Measurements from ENCODE around the gene UBAP1L.

The UBAP1L gene

GRCh38 chr15:65069779-65070546, 45.0 kb downstream of the UBAP1L start:
- Histone ChIP-seq H3K9me2 (replicated peaks; ENCODE audit: low read depth, low read length) (no peaks in the 10 kb centered on the region), H3K9ac (ENCODE audit: low read depth, low read length, poor library complexity, severe bottlenecking) (no peak overlapping the region)

GRCh38 chr15:65069179-65069578, 45.8 kb downstream of the UBAP1L start:
- Histone ChIP-seq H3F3A (ENCODE audit: low read depth) (no peaks in the 10 kb centered on the region), H3K79me2 (ENCODE audit: insufficient read depth, low read length) (no peaks in the 10 kb centered on the region), H3K4me3 (ENCODE audit: low read length, poor library complexity, severe bottlenecking) (no peak overlapping the region), H2AFZ (ENCODE audit: low read length) (no peak overlapping the region), H3K9me3 (ENCODE audit: insufficient read depth, low read depth, low read length) (no peaks in the 10 kb centered on the region), H3K4me1 (ENCODE audit: insufficient read depth, low read length, poor library complexity, severe bottlenecking) (peaks cover 21% of the 10 kb centered on the region), H3K27me3 (ENCODE audit: insufficient read depth, low read length, poor library complexity, severe bottlenecking) (no peaks in the 10 kb centered on the region), H4K20me1 (ENCODE audit: insufficient read depth, low read length, poor library complexity, severe bottlenecking) (no peaks in the 10 kb centered on the region), H3K4me2 (ENCODE audit: low read depth, low read length, poor library complexity, severe bottlenecking) (no peak overlapping the region), H3K9me2 (replicated peaks; ENCODE audit: low read depth, low read length) (no peaks in the 10 kb centered on the region), H3K9ac (ENCODE audit: low read depth, low read length, poor library complexity, severe bottlenecking) (no peak overlapping the region), H3K36me3 (ENCODE audit: insufficient read depth, low read length) (no peaks in the 10 kb centered on the region)
- TF ChIP-seq EZH2phosphoT487 (IDR thresholded peaks at IDR 0.05; ENCODE audit: borderline replicate concordance) = no peak
- TF ChIP-seq CTCF (conservative IDR thresholded peaks at IDR 0.05; ENCODE audit: low read length) = no peak

More at GRCh38 chr15:65069779-65070546, 45.0 kb downstream of the UBAP1L start:
- Histone ChIP-seq H3K4me2 (ENCODE audit: low read depth, low read length, poor library complexity, severe bottlenecking) (no peak overlapping the region), H3K4me1 (ENCODE audit: insufficient read depth, low read length, poor library complexity, severe bottlenecking) (peaks cover 21% of the 10 kb centered on the region), H3K27me3 (ENCODE audit: insufficient read depth, low read length, poor library complexity, severe bottlenecking) (no peaks in the 10 kb centered on the region), H3K4me3 (ENCODE audit: low read length, poor library complexity, severe bottlenecking) (no peak overlapping the region), H3K9me3 (ENCODE audit: insufficient read depth, low read depth, low read length) (no peaks in the 10 kb centered on the region), H4K20me1 (ENCODE audit: insufficient read depth, low read length, poor library complexity, severe bottlenecking) (no peaks in the 10 kb centered on the region), H3F3A (ENCODE audit: low read depth) (no peaks in the 10 kb centered on the region), H2AFZ (ENCODE audit: low read length) (no peak overlapping the region), H3K79me2 (ENCODE audit: insufficient read depth, low read length) (no peaks in the 10 kb centered on the region), H3K36me3 (ENCODE audit: insufficient read depth, low read length) (no peaks in the 10 kb centered on the region)
- TF ChIP-seq CTCF (conservative IDR thresholded peaks at IDR 0.05; ENCODE audit: low read length) = no peak
- TF ChIP-seq EZH2phosphoT487 (IDR thresholded peaks at IDR 0.05; ENCODE audit: borderline replicate concordance) = no peak

- Histone ChIP-seq H3K4me3 (ENCODE audit: low read length, poor library complexity, severe bottlenecking) (no peak overlapping the region), H3K4me2 (ENCODE audit: low read depth, low read length, poor library complexity, severe bottlenecking) (no peak overlapping the region), H3K9ac (ENCODE audit: low read depth, low read length, poor library complexity, severe bottlenecking) (no peak overlapping the region)
These were observed 46.6 kb downstream of the UBAP1L start for GRCh38 chr15:65068403-65068788.

More at GRCh38 chr15:65068403-65068788, 46.6 kb downstream of the UBAP1L start:
- no peaks in the 10 kb centered on the region for H3K9me3 ChIP-seq (ENCODE audit: insufficient read depth, low read depth, low read length)
- no peaks in the 10 kb centered on the region for H3F3A ChIP-seq (ENCODE audit: low read depth)
- no peak overlapping the region for H2AFZ ChIP-seq (ENCODE audit: low read length)
- H3K36me3 ChIP-seq (ENCODE audit: insufficient read depth, low read length) = no peaks in the 10 kb centered on the region
- H3K9me2 ChIP-seq (replicated peaks; ENCODE audit: low read depth, low read length) = no peaks in the 10 kb centered on the region
- peaks cover 21% of the 10 kb centered on the region for H3K4me1 ChIP-seq (ENCODE audit: insufficient read depth, low read length, poor library complexity, severe bottlenecking)
- no peaks in the 10 kb centered on the region for H4K20me1 ChIP-seq (ENCODE audit: insufficient read depth, low read length, poor library complexity, severe bottlenecking)
- H3K79me2 ChIP-seq (ENCODE audit: insufficient read depth, low read length) = no peaks in the 10 kb centered on the region
- no peak for TF ChIP-seq CTCF (conservative IDR thresholded peaks at IDR 0.05; ENCODE audit: low read length)
- no peak for TF ChIP-seq EZH2phosphoT487 (IDR thresholded peaks at IDR 0.05; ENCODE audit: borderline replicate concordance)
- no peaks in the 10 kb centered on the region for H3K27me3 ChIP-seq (ENCODE audit: insufficient read depth, low read length, poor library complexity, severe bottlenecking)
